HS-27A (cell line): Measurements from ENCODE around the gene TMEM237.

ENCODE experiments used
- DNase-seq: peaks from one replicate; pipeline ENCODE4 v3.0.0-alpha.2; 2012; ENCODE audit warnings: low read depth, missing footprints

TMEM237 gene

DNA sequence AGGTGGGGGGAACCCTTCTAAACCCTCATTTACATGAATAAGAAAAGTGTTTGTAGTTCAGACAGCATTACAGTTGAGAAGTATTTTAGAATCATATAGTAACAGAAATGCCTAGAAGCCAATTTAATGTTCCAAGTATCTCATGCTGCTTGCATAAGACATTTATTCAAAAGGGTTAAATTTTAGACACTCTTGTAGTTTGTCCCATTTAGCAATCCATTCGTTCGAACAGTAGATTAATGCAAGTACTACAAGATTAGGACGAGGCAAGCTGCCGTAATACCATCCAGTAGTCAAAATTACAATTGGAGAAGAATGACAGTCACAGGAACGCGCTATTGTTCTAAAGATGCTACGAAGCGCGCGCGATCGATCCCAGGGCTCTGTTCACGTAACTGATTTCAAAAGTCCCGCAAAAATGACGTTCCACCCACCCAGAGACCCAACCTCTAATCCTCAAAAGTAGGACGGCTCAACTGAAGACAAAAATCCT, 1.2 kb downstream of the TMEM237 start:
- DNase-seq = no peak

DNA sequence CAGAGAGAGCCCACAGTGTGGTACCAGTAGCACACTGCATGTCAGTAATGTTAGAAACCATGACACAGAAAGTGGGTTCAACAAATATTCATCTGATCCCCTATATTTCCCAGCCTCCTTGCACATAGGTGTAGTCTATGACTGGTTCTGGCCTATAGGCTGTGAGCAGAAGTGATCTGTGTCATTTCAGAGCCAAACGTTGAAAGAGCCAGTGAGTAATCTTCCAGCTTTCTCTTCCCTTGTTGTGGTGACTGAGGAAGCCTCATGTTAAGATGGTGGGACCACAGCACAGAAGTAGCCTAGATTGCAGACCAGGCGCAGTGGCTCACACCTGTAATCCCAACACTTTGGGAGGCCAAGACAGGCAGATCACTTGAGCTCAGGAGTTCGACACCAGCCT, 4.1 kb downstream of the TMEM237 start:
- DNase-seq = no peak

DNA sequence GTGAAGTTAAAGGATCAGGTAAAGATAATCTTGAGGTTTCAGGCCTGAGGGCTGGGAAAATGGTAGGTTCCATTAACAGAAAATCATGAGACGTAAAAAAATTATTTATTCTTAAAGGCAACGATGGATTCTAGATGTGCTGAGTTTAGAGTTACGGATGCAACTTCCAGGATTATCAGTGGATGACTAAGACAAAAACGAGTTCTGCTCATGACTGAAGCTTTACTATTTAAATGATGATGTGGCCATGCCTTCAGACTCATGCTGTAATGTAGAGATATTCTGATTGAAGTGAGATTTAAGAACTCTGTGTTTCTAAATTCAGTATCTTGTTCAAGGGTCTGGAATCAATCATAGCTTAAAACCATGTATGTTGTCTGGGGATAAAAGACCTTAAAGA, 5.0 kb downstream of the TMEM237 start:
- no peak for DNase-seq

DNA sequence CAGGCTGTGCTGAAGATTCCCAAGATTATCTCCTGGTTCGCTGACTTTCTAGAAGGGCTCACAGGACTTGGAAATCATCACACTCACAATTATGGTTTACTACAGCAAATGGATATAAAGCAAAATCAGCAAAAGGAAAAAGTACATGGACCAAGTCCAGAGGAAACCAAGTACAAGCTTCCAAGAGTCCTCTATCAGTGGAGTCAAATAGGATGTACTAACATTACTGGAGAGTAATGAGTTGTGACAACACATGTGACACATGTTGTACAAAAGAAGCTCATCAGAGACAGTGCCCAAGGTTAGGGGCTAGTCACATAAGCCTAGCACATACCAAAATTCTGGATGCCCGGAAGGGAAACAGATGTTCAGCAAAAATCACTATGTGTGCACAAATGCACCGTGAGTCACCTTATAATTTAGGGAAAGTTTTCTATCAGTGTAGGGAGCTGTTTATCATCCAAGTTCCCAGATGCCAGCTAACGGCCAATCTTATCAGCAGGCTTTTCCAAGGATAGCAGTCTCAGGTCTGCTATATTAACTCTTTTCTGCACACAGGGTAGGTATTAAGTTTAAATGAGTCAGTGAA, 9.5 kb downstream of the TMEM237 start:
- no peak for DNase-seq

DNA sequence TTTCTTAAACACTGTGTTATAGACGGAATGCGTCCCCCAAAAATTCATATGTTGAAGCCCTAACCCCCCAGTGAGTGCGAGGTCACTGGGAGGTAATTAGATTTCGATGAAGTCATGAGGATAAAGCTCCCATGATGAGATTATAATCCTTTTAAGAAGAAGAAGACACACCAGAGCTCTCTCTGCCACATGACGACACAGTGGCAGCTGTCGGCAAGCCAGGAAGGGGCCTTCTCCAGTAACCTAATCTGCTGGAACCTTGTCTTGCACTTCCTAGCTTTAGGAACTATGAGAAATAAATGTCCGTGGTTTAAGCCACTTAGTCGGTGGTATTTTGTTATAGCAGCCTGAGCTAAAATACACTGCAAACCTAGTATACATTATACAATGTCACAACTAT, 12.3 kb downstream of the TMEM237 start:
- DNase-seq = no peak

DNA sequence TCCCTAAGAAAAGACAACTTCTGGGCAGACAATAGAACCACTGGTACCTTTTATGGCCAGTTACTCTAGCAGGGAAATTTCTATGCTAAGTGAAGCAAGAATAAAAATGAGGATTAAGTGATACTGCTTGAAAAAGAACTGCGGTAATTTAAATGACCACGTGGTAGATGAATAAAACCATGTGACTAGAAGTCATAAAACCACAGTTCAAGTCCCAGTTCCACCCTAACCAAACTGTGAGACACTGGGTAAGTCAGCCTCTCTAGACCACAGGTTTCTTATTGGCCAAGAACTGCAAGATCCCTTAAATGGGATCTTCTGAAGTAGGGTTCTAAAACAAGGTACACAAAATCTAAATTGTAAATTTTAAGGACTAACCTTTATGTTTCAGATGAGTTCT, 12.7 kb downstream of the TMEM237 start:
- no peak for DNase-seq

DNA sequence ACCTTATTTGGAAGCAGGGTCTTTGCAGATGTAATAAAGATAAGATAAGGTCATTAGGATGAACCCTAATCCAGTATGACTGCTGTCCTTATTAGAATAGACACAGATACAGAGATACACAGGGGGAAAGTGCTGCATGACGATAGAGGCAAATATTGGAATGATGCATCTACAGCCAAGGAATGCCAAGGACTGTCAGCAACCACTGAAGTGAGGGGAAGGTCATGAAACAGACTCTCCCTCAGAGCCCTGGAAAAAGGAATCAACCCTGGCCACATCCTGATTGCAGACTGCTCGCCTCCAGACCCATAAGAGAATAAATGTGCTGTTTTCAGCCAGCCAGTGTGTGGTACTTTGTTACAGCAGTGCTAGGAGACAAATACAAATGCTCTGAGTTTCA, 14.8 kb downstream of the TMEM237 start:
- no peak for DNase-seq

DNA sequence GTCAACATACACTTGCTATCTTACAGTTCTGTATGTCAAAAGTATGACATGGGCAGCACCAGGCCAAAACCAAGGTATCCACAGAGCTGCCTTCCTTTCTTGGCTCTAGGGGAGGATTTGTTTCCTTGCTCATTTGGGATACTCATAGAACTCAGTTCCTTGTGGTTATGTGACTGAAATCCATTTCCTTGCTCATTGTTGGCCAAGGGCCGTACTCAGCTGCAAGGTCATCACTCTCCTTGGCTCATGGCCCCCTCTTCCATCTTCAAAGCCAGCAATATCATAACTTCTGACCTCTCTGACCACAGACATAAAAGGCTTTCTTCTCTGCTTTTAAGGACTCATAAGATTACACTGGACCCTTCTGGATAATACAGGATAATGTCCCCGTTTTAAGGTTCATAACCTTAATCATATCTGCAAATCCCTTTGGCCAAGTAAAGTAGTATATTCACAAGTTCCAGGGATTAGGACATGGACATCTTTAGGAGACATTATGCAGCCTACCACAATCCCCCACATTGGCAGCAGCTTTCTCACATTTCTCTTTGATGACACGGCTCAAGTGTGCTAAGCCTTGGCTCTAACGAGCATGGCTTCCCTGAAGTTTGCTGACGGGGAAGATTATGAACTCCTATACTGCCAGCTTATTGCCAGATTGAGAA, 20.9 kb downstream of the TMEM237 start:
- DNase-seq = no peak

DNA sequence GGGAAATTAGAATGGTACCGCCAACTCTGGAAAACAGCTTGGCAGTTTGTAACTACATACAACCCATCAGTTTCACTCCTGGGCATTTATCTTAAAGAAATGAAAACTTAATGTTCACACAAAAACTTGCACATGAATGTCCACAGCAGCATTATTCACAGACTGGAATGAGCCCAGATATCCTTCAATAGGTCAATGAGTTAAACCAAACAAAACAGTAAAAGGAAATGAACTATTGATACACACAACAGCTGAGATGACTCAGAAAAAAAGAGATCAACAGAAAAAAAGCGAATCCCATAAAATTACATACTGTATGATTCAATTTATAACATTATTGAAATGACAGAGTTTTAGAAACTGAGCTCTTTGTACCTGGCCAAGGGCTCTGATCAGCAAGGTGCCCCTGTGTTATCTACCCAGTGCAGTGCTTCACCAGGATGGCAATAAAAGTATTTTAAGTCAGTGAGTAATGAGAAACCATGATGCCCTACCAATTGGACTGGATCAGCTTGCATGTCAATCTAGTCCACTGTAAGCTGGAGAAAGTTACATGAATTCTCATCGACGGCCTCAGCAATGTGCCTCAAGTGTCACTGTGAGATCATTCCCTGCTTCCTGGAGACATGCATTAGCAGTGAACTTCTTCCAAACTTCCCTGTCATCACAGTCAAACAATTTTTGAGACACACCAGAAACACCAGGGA, 21.9 kb downstream of the TMEM237 start:
- DNase-seq = no peak

DNA sequence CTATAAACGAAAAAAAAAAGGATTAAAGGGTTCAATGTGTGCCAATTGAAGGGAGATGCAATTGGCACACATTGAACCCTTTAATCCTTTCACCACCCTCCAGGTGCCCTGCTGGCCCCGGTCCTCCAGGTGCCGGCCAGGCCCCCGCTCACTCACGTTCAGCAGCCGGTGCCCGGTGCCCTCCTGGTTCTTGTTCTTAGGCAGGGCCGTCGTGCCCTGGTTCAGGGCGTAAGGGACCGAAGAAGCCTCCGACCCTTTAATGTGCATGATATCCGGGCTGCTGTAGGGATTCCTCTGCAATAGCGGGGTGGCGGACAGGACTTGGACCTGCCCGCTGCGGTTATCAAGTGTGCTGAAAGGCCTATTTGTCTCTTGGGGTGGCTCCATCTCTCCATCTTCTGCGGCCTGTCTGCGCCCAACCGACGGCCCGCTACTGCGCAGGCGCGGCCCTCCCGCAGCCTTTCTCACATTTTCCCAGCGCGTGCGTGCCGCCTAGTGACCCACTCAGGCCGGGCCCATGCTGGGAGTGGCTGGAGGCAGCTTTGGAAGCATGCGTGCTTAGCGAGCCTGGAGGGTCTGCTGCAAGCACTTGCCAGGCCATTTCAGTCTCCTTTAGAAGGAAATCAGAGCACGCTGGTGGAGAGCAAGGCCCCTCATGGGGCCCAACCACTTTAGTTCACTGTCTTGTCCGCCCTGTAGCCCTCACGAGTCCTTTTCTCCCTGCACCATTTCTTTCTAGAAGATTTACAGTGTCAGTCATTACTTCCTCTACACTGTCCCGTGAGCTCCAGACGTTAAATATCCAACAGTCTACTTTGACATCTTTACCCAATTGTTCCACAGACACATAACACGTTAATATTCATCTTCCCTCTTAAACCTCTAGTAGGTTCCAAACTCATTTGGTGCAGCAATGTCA, 24.3 kb downstream of the TMEM237 start:
- DNase-seq = no peak

DNA sequence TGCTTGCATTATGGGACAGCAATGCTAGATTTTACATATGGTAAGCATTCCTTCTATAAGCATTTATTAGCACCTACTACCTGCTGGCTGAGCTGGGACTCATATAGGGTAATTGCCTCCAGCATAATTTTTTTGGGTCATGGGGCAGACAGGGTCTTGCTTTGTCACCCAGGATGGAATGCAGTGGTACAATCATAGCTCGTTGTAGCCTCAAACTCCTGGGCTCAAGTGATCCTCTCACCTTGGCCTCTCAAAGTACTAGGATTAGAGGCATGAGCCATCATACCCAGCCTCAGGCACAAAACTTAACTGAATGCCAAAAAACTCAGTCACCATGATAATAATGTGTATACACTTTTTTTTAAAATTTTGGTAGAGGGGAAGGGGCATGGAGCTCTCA, 35.3 kb downstream of the TMEM237 start:
- no peak for DNase-seq

DNA sequence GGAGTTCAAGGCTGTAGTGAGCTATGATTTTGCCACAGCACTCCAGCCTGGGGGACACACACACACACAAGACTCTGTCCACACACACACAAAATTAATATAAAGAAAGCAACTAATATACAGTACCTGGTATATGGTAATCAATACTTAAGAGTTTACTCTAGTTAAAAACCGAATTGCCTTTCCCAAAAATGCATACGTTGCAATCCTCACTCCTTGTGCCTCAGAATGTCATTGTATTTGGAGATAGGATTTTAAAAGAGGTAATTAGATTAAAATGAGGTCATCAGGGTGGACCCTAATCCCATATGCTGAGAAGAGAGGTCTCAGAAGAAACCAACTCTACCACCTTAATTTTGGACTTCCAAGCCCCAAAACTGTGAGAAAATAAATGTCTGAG, 35.7 kb downstream of the TMEM237 start:
- DNase-seq = no peak

DNA sequence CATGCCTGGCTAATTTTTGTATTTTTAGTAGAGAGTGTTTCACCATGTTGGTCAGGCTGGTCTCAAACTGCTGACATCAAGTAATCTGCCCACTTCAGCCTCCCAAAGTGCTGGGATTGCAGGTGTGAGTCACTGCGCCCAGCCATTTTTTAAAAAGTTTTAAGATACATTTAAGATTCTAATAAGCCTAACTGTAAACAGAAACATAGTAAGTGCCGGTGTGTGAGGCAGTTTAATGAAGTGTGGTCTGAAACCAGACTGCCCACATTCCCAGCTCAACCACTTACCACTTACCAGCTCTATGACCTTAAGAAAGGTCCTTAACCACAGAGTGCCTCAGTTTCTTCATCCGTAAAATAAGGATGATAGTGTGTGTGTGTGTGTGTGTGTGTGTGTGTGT, 42.4 kb downstream of the TMEM237 start:
- no peak for DNase-seq

DNA sequence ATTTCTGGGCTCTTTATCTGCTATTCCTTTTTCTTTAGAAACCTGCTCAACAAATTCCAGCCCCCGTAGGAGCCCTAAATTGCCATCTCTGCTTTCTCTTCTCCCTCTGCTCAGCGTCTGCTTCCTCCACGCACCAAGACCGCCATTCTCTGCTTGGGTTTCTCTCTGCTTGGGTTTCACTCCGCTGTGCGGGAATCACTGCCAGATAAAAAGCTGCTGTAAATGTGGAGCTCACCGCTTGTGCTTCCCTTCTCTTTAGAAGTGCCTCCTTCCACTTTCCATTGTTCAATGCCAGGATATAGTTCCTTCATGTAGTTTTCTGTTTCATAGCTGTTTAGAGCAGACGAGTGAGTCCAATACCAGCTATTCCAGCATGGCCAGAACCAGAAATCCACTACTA, 45.9 kb downstream of the TMEM237 start:
- no peak for DNase-seq

DNA sequence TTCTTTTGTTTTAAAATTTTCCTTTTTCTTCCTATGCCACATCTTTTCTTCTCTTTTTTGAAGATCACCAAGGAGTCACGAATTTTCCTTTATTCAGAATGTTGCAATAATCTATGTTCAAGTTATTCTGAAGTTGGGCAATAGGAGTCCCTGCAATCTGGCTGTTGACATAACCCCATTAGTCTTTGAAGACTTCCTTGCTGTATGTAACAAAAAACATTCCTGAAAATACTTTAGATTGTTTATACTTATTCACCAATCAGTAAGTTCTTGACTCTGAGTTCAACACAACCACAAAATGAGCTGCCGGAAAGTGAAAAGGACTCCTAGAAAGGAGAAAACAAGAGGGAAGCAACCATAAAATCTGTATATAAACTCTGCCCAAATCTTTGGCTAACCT, 62.8 kb downstream of the TMEM237 start:
- DNase-seq = no peak

DNA sequence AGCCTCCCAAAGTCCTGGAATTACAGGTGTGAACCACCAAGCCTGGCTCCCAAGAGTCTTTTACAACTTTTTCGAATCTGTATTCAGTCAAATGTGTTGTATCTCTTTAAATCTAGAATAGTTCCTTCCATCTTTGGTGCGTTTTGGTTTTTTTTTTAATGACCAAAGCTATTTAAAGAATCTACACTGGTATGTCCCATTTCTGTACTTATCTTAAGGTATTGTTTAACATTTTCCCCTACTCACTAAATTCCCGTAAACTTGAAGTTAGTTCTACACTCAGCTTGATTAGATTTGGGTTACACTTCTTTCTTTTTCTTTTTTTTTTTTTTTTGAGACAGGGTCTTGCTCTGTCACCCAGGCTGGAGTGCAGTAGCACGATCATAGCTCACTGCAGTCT, 63.8 kb downstream of the TMEM237 start:
- no peak for DNase-seq

DNA sequence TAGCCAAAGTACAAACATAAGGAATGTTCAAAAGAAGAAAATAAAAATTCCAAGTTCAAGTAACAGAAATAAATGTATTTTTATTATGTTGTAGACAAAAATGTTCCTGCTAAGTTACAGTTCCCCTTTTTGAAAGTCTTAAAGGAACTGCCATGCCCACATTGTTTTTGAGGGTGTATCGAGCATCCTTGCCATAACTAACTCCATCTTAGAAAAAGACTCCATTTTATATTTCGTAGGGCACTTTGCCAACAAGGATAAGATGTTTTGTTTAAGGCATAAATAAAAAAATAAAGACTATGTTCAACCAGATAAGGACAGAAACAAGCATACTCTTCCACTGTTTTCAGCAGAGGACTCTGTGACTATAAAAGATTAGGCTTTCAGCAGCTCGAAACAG, 67.3 kb downstream of the TMEM237 start:
- no peak for DNase-seq

DNA sequence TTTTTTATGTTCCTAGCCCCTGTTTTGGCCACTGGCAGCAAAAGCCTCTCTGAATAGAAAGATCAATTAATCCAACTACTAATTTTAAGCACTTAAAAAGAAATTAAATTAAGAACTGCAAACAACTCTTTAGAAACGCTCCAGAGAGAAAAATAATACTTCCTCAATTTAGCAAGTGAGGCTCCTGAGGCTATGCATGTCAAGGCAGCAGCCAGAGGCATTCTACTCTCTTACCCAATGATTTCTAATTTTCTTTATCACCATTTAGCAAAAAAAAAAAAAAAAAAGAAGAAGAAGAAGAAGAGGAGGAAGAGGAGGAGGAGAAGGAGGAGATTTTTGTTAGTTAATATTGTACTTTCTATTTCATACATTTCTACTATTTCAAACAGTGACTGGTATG, 68.5 kb downstream of the TMEM237 start:
- DNase-seq = no peak

DNA sequence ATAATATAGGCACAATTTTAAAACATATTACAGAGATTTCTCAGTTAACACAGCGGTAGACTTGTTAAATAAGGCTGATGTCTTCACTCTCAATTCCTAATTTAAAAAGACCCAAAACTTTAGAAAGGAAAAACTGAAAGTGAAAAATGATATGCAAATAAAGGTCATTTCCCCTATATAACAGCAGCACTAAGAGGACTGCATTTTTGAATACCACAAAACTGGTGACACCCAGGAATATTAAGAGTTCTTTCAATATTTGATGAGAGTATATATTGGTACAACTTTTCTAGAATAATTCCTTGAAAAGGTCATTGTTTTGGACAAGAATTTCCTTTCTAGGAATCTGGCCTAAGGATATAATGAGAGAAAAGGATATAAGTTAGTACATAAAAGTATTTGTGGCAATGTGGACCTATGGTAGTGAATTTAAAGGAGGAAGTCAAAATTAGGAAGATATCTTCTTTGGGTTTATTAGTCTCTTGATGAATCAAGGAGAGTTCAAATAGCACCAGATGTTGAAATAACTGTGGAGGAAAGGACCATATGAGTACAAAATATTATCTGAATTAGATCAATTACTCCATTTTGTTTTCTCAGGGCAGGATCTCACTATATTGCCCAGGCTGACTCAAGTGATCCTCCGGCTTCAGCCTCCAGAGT, 70.3 kb downstream of the TMEM237 start:
- DNase-seq = no peak
